GM12878 (cell line): ENCODE measurements around the gene FGD4. TPM values are rescaled to one million over a fixed set of nuclear protein-coding genes. Genes with fewer than 3 reads are reported as not detected.

Source experiments
- ATAC-seq: fragments of 200-7000 bp; cut with Tn5 transposase; 3 replicates; pipeline ENCODE4 v1.9.1; 2020; ENCODE audit warnings: mild to moderate bottlenecking, moderate library complexity
- BruUV-seq: library from RNA; stranded (reverse); fragments of 400-500 nt; replicated peaks from 2 replicates; lab custom pipeline; 2021; lab: Mats Ljungman, UMichigan
- CTCF ChIA-PET: fragments of 300-600 bp; sonication (Branson Sonifier 250); formaldehyde crosslinking; extraction: SDS; loops from one replicate; lab custom pipeline; 2021; ENCODE audit warnings: inconsistent platforms; lab: Yijun Ruan, JAX
- POLR2A ChIA-PET: fragments of 350-600 bp; formaldehyde crosslinking; extraction: SDS; loops from one replicate; lab custom pipeline; 2021; ENCODE audit warnings: inconsistent platforms; lab: Charles Lee
- RAD21 ChIA-PET: fragments of 300-600 bp; sonication (Branson Sonifier 250); formaldehyde crosslinking; loops from one replicate; lab custom pipeline; 2023; ENCODE audit warnings: antibody characterized with exemption; ENCODE audit not compliant: unreplicated experiment; lab: Charles Lee
- SMC1A ChIA-PET: fragments of 300-600 bp; sonication (Branson Sonifier 250); formaldehyde crosslinking; loops from one replicate; lab custom pipeline; 2023; ENCODE audit not compliant: unreplicated experiment, uncharacterized antibody; lab: Charles Lee
- DNase-seq: peaks from one replicate; pipeline ENCODE4 v3.0.0-alpha.2; 2011; ENCODE audit warnings: low read depth, low spot score
- FAIRE-seq: peaks from 3 replicates; lab custom pipeline; 2011; peaks lifted over from hg19 to GRCh38; lab: Jason Lieb, UNC
- H2AFZ ChIP-seq: 2 replicates; pipeline ENCODE4 v1.6.0; 2011; ENCODE audit warnings: low read depth, low read length, control low read depth; ENCODE audit not compliant: control insufficient read depth
- H3K27ac ChIP-seq: 2 replicates; pipeline ENCODE4 v1.5.1; 2011; ENCODE audit warnings: control low read depth; ENCODE audit not compliant: control insufficient read depth, insufficient read depth
- H3K27me3 ChIP-seq, 2 experiments: replicated peaks in 1 of 2; 2 replicates each; pipeline versions ENCODE4 v1.6.0 to v1.6.1; 2011; ENCODE audit warnings: low read length in 1 of 2; ENCODE audit not compliant: control insufficient read depth in 2 of 2, insufficient read depth in 2 of 2
- H3K36me3 ChIP-seq, 2 experiments: 2 replicates each; pipeline ENCODE4 v1.5.1; 2011; ENCODE audit warnings: low read length in 1 of 2; ENCODE audit not compliant: control insufficient read depth in 2 of 2, insufficient read depth in 2 of 2
- H3K4me1 ChIP-seq: 2 replicates; pipeline ENCODE4 v1.6.1; 2011; ENCODE audit warnings: mild to moderate bottlenecking, low read length, moderate library complexity, mixed read lengths; ENCODE audit not compliant: control insufficient read depth, insufficient read depth
- H3K4me2 ChIP-seq: 2 replicates; pipeline ENCODE4 v1.6.0; 2011; ENCODE audit warnings: control low read depth; ENCODE audit not compliant: control insufficient read depth, insufficient read depth
- H3K4me3 ChIP-seq: fragments of 200-600 bp; sonication (generic); 2 replicates; pipeline ENCODE4 v1.5.1; 2016
- H3K79me2 ChIP-seq: 2 replicates; pipeline ENCODE4 v1.6.0; 2011; ENCODE audit warnings: low read length; ENCODE audit not compliant: control insufficient read depth, insufficient read depth
- H3K9ac ChIP-seq: 2 replicates; pipeline ENCODE4 v1.8.0; 2011; ENCODE audit warnings: low read length, control low read depth, mixed read lengths; ENCODE audit not compliant: control insufficient read depth, insufficient read depth
- H3K9me3 ChIP-seq: replicated peaks from 3 replicates; pipeline ENCODE4 v1.5.1; 2011; ENCODE audit warnings: mild to moderate bottlenecking, low read length; ENCODE audit not compliant: control insufficient read depth, insufficient read depth
- H4K20me1 ChIP-seq: 2 replicates; pipeline ENCODE4 v1.6.0; 2011; ENCODE audit not compliant: control insufficient read depth, insufficient read depth
- EZH2 ChIP-seq: IDR thresholded peaks from 2 replicates; pipeline ENCODE4 v1.6.1; 2012; ENCODE audit warnings: low read depth, mild to moderate bottlenecking, control low read depth, inconsistent platforms, low read length, borderline replicate concordance; ENCODE audit not compliant: control insufficient read depth
- FOXM1 ChIP-seq: IDR thresholded peaks from 2 replicates; pipeline ENCODE4 v1.6.1; 2012; ENCODE audit warnings: low read depth, mild to moderate bottlenecking, inconsistent platforms, low read length, moderate library complexity
- NR2C2 ChIP-seq: IDR thresholded peaks from 2 replicates; pipeline ENCODE4 v1.6.1; 2011; ENCODE audit warnings: borderline replicate concordance, low read depth; ENCODE audit not compliant: control insufficient read depth, insufficient read length
- POLR2A ChIP-seq: IDR thresholded peaks from 2 replicates; pipeline ENCODE4 v1.6.1; 2011; ENCODE audit warnings: low read depth, mild to moderate bottlenecking, low read length
- SMC3 ChIP-seq: IDR thresholded peaks from 2 replicates; pipeline ENCODE4 v1.6.1; 2011; ENCODE audit warnings: low read length, improper control_type of control experiment, borderline replicate concordance
- ZBED1 ChIP-seq: IDR thresholded peaks from 2 replicates; pipeline ENCODE4 v1.6.1; 2016; ENCODE audit warnings: borderline replicate concordance
- ZNF24 ChIP-seq: fragments of 450-650 bp; IDR thresholded peaks from 2 replicates; pipeline ENCODE4 v1.6.1; 2017; ENCODE audit warnings: antibody characterized with exemption, mild to moderate bottlenecking
- WGBS: methylation state at CpG from one replicate; pipeline ENCODE4 v1.1.6; 2016; ENCODE audit warnings: low lambda C conversion rate; ENCODE audit not compliant: insufficient replicate concordance, insufficient coverage; ENCODE audit errors: missing lambda C conversion rate; 5-methylcytosine and 5-hydroxymethylcytosine counted together
- in situ Hi-C: fragments of 300-500 bp; cut with MboI; formaldehyde crosslinking; loops from 9 replicates; pipeline ENCODE4 v1.14.3; 2018; ENCODE audit warnings: mixed read lengths
- intact Hi-C: fragments of 100-400 bp; cut with micrococcal nuclease; formaldehyde crosslinking; loops from one replicate; pipeline ENCODE4 v1.14.2; 2022; ENCODE audit not compliant: unreplicated experiment
- polyA plus RNA-seq, 11 experiments: library from polyadenylated mRNA; depleted of rRNA in 4 of 11; unstranded in 6 of 11; stranded (reverse) in 5 of 11; fragments of >200 nt; fragmentation: Nextera tagmentation in 4 of 11; fragmentation: Illumina TruSeq in 1 of 11; extraction: Ambion mirVana in 4 of 11; extraction: Trizol in 1 of 11; gene quantifications; 1 replicate in 1 of 11; 2 replicates in 10 of 11; pipeline versions ENCODE4 v1.2.1 to v1.2.3, GENCODE V29; 2011 to 2016; ENCODE audit warnings: inconsistent platforms in 2 of 11, missing spikeins in 2 of 11, low read depth in 1 of 11
- total RNA-seq, 4 experiments: library from RNA; depleted of rRNA in 3 of 4; stranded (reverse); fragments of >200 nt in 3 of 4; fragmentation: Illumina TruSeq in 1 of 4; extraction: Trizol in 1 of 4; gene quantifications; 2 replicates each; pipeline versions ENCODE4 v1.2.1 to v1.2.3, GENCODE V29; 2013 to 2021
- TF ChIP-seq, protein P1 (sequence below): fragments of 450-650 bp; IDR thresholded peaks from 2 replicates; pipeline ENCODE4 v1.6.1; 2017; ENCODE audit warnings: low read depth, mild to moderate bottlenecking, moderate library complexity
- TF ChIP-seq, protein P2 (sequence below): fragments of 450-650 bp; IDR thresholded peaks from 2 replicates; pipeline ENCODE4 v1.6.1; 2018; ENCODE audit warnings: mild to moderate bottlenecking, low read depth, moderate library complexity; ENCODE audit not compliant: partially characterized antibody

FGD4 gene
- total and polyA plus RNA-seq, 10 of the 15 experiments (the other 5 are each of a cell fraction or from before 2014, with no cell fraction given), result 0.01 to 0.18 (median 0.08) TPM; not detected in 3

DNA sequence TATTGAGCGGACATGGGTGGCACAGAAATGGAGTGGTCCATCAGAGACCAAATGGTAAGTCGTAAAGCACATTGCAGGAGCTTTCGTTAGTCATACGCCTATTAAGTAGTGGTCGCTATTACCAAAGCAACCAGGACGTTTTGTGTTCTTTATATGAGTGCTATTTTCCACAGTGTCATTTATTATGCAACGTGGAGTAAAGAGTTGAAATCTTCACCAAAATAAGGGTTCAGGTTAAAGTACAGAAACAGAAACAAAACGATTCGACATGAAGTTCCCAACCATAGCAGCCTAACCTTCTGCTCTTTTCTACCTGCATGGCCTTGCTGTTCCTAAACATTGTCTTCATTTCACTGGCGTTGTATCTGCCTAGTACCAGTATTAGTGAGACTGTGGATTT, 20.1 kb upstream of the FGD4 start:
- H3K9me3 ChIP-seq, result no peaks in the 10 kb centered on the region
- no peak overlapping the region for H3K27ac ChIP-seq
- BruUV-seq, result no TSS peak
- in situ Hi-C loops, result no loop called here
- no peak overlapping the region for H3K4me2 ChIP-seq
- ChIA-PET RAD21 (interaction anchor here (0.5 to 1.9 kb wide), 2 partner anchors 63 to 377 kb away, joined by 4 to 6 read pairs; partner anchors contain the start of gene YARS2), SMC1A (no interaction called here), POLR2A (no interaction called here), CTCF (interaction anchor here (1.1 kb wide), 2 partner anchors 14 to 726 kb away, joined by 4 to 5 read pairs; no protein-coding TSS in a partner anchor)
- DNase-seq, result no peak
- H3K27me3 ChIP-seq, result no peaks in the 10 kb centered on the region
- H3K4me3 ChIP-seq, result no peak overlapping the region
- ATAC-seq, result no peak
- FAIRE-seq, result no peak
- WGBS, result 89% methylated on average over 10 of the region's 10 CpGs
- no peaks in the 10 kb centered on the region for H3K79me2 ChIP-seq
- no peak overlapping the region for H3K9ac ChIP-seq
- TF ChIP-seq NR2C2 (no peak), ZBED1 (no peak), FOXM1 (no peak), POLR2A (no peak), EZH2 (no peak)
- TF ChIP-seq, protein P1, sequence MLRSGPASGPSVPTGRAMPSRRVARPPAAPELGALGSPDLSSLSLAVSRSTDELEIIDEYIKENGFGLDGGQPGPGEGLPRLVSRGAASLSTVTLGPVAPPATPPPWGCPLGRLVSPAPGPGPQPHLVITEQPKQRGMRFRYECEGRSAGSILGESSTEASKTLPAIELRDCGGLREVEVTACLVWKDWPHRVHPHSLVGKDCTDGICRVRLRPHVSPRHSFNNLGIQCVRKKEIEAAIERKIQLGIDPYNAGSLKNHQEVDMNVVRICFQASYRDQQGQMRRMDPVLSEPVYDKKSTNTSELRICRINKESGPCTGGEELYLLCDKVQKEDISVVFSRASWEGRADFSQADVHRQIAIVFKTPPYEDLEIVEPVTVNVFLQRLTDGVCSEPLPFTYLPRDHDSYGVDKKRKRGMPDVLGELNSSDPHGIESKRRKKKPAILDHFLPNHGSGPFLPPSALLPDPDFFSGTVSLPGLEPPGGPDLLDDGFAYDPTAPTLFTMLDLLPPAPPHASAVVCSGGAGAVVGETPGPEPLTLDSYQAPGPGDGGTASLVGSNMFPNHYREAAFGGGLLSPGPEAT, result no peak
- H4K20me1 ChIP-seq, result no peaks in the 10 kb centered on the region
- H3K4me1 ChIP-seq, result no peaks in the 10 kb centered on the region
- intact Hi-C loops, result no loop called here
- no peak overlapping the region for H2AFZ ChIP-seq
- H3K36me3 ChIP-seq, result no peaks in the 10 kb centered on the region

DNA sequence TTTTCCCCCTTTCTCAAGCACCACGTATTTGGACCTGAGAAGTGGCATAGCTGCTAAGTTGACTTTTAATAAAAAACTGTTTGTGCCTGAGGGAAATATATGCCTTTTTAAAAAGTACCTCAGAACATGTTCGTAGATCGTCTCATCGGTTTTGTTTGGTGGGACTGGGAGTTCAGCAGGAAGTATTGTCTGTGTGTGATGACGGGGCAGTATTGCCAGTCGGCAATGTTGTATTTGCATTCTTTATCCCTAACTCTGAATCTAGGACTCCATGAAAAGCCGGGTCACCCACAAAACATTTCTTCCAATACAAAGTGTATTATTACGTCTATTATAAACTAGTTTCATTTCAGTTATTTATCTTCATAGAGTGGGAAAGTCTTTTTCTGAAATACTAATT, 19.7 kb upstream of the FGD4 start:
- H3K27me3 ChIP-seq, result no peaks in the 10 kb centered on the region
- DNase-seq (no peak), ATAC-seq (no peak), FAIRE-seq (no peak)
- no TSS peak for BruUV-seq
- ChIA-PET POLR2A (no interaction called here), RAD21 (interaction anchor here (0.5 kb wide), 1 partner anchor 62 kb away, joined by 4 read pairs; no protein-coding TSS in a partner anchor), SMC1A (no interaction called here), CTCF (interaction anchor here (1.1 kb wide), 1 partner anchor 14 kb away, joined by 4 read pairs; no protein-coding TSS in a partner anchor)
- TF ChIP-seq, protein P1, result no peak
- TF ChIP-seq, protein P2, sequence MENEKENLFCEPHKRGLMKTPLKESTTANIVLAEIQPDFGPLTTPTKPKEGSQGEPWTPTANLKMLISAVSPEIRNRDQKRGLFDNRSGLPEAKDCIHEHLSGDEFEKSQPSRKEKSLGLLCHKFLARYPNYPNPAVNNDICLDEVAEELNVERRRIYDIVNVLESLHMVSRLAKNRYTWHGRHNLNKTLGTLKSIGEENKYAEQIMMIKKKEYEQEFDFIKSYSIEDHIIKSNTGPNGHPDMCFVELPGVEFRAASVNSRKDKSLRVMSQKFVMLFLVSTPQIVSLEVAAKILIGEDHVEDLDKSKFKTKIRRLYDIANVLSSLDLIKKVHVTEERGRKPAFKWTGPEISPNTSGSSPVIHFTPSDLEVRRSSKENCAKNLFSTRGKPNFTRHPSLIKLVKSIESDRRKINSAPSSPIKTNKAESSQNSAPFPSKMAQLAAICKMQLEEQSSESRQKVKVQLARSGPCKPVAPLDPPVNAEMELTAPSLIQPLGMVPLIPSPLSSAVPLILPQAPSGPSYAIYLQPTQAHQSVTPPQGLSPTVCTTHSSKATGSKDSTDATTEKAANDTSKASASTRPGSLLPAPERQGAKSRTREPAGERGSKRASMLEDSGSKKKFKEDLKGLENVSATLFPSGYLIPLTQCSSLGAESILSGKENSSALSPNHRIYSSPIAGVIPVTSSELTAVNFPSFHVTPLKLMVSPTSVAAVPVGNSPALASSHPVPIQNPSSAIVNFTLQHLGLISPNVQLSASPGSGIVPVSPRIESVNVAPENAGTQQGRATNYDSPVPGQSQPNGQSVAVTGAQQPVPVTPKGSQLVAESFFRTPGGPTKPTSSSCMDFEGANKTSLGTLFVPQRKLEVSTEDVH, result no peak
- TF ChIP-seq ZNF24 (no peak), SMC3 (no peak)
- no peaks in the 10 kb centered on the region for H3K9me3 ChIP-seq
- H3K4me3 ChIP-seq, result no peak overlapping the region
- 89% methylated on average over 8 of the region's 8 CpGs for WGBS
- no peak overlapping the region for H3K4me2 ChIP-seq
- H3K36me3 ChIP-seq, result no peaks in the 10 kb centered on the region
- no peaks in the 10 kb centered on the region for H3K79me2 ChIP-seq
- in situ Hi-C loops, result no loop called here
- H3K4me1 ChIP-seq, result no peaks in the 10 kb centered on the region
- intact Hi-C loops, result no loop called here
- no peaks in the 10 kb centered on the region for H4K20me1 ChIP-seq
- H2AFZ ChIP-seq, result no peak overlapping the region
- H3K9ac ChIP-seq, result no peak overlapping the region
- H3K27ac ChIP-seq, result no peak overlapping the region
